Tibial artery (tissue), 4 donors: ENCODE results near the gene NTPCR.
A peak's percentile ranks its signal among the peaks of the same experiment; 100 is the strongest.

Experiments
- DNase-seq, 2 donors: peaks; one replicate each; pipeline ENCODE4 v3.0.0-alpha.2; 2019
- H3K27ac ChIP-seq, 2 donors: fragments of 200-600 bp; sonication (generic) in 1 of 2; 1 replicate in 1 of 2; 2 replicates in 1 of 2; pipeline ENCODE4 v1.5.1; 2018 to 2019; ENCODE audit warnings: mild to moderate bottlenecking in 1 of 2
- H3K27me3 ChIP-seq, 2 donors: fragments of 200-600 bp; sonication (generic) in 1 of 2; one replicate each; pipeline versions ENCODE4 v1.5.1 to v1.6.0; 2016 to 2019
- H3K36me3 ChIP-seq, 3 donors: fragments of 200-600 bp; sonication (generic) in 2 of 3; one replicate each; pipeline ENCODE4 v1.5.1; 2016 to 2019; ENCODE audit warnings: mild to moderate bottlenecking in 2 of 3
- H3K4me1 ChIP-seq, 4 donors: fragments of 200-600 bp; sonication (generic) in 2 of 4; 1 replicate in 3 of 4; 2 replicates in 1 of 4; pipeline ENCODE4 v1.5.1; 2016 to 2019
- H3K4me3 ChIP-seq, 2 donors: fragments of 200-600 bp; sonication (generic) in 1 of 2; 1 replicate in 1 of 2; 2 replicates in 1 of 2; pipeline ENCODE4 v1.5.1; 2018 to 2019; ENCODE audit warnings: mild to moderate bottlenecking in 2 of 2
- H3K9me3 ChIP-seq, 3 donors: fragments of 200-600 bp; sonication (generic) in 1 of 3; one replicate each; pipeline ENCODE4 v1.5.1; 2016 to 2019
- CTCF ChIP-seq, 2 experiments: fragments of 200-600 bp in 1 of 2; fragments of 450-650 bp in 1 of 2; IDR thresholded peaks; one replicate each; pipeline ENCODE4 v1.5.1; 2017 to 2019; ENCODE audit warnings: antibody characterized with exemption in 2 of 2, mild to moderate bottlenecking in 1 of 2, moderate library complexity in 1 of 2
- intact Hi-C: fragments of 100-400 bp; cut with DNase I; formaldehyde crosslinking; loops from one replicate; pipeline ENCODE4 v1.15.0; 2023; ENCODE audit warnings: low total_unique reads

Gene NTPCR

GRCh38 chr1:232950197-232951176 is at the start of gene NTPCR:
NTPCR (plus strand) TSS chr1:232950611; CDS start chr1:232950711, 100 bp downstream.
- DNase-seq = peak; percentile 86 to 94
- Histone ChIP-seq H3K4me3 (peak within 1 kb of the TSS; percentile 75 to 93), H3K27me3 (no peaks in the 10 kb centered on the region), H3K9me3 (no peaks in the 10 kb centered on the region), H3K36me3 (no peaks in the 10 kb centered on the region), H3K27ac (peak within 1 kb of the TSS; percentile 75 to 80), H3K4me1 (peaks cover 0 to 22% (median 11%) of the 10 kb centered on the region in 4 donors)
- TF ChIP-seq CTCF (IDR thresholded peaks at IDR 0.05) = peak in 1 of 2 experiments; percentile 15
- intact Hi-C loops = no loop called here

GRCh38 chr1:232900818-232901217 is 49.6 kb upstream of the NTPCR start:
- Histone ChIP-seq H3K9me3 (no peaks in the 10 kb centered on the region), H3K36me3 (no peaks in the 10 kb centered on the region), H3K27ac (no peak overlapping the region), H3K4me1 (peaks cover 0 to 13% (median 9%) of the 10 kb centered on the region in 4 donors), H3K4me3 (no peak overlapping the region), H3K27me3 (no peaks in the 10 kb centered on the region)
- intact Hi-C loops = no loop called here
- DNase-seq = no peak
- TF ChIP-seq CTCF (IDR thresholded peaks at IDR 0.05) = no peak

GRCh38 chr1:232901255-232901654 is 49.2 kb upstream of the NTPCR start:
- no peak for TF ChIP-seq CTCF (IDR thresholded peaks at IDR 0.05)

GRCh38 chr1:232902774-232903350 is 47.5 kb upstream of the NTPCR start:
- no peak overlapping the region for H3K4me3 ChIP-seq
- no peak overlapping the region for H3K27ac ChIP-seq
- DNase-seq = no peak
- TF ChIP-seq CTCF (IDR thresholded peaks at IDR 0.05) = no peak
- peaks cover 0 to 13% (median 9%) of the 10 kb centered on the region in 4 donors for H3K4me1 ChIP-seq
- H3K36me3 ChIP-seq = no peaks in the 10 kb centered on the region
- no peaks in the 10 kb centered on the region for H3K9me3 ChIP-seq
- H3K27me3 ChIP-seq = peaks cover 0 to 4% of the 10 kb centered on the region in 2 donors
- intact Hi-C loops = no loop called here

More at GRCh38 chr1:232901255-232901654, 49.2 kb upstream of the NTPCR start:
- peaks cover 0 to 13% (median 9%) of the 10 kb centered on the region in 4 donors for H3K4me1 ChIP-seq
- no peaks in the 10 kb centered on the region for H3K9me3 ChIP-seq
- H3K27ac ChIP-seq = no peak overlapping the region
- no peak overlapping the region for H3K4me3 ChIP-seq
- intact Hi-C loops = no loop called here
- H3K27me3 ChIP-seq = no peaks in the 10 kb centered on the region
- no peaks in the 10 kb centered on the region for H3K36me3 ChIP-seq
- DNase-seq = no peak

- Histone ChIP-seq H3K4me1 (peaks cover 0 to 13% (median 9%) of the 10 kb centered on the region in 4 donors), H3K27ac (no peak overlapping the region), H3K9me3 (no peaks in the 10 kb centered on the region), H3K36me3 (no peaks in the 10 kb centered on the region), H3K4me3 (no peak overlapping the region), H3K27me3 (peaks cover 0 to 4% of the 10 kb centered on the region in 2 donors)
- intact Hi-C loops = no loop called here
- TF ChIP-seq CTCF (IDR thresholded peaks at IDR 0.05) = no peak
- DNase-seq = no peak
Observed at GRCh38 chr1:232904131-232904530, 46.3 kb upstream of the NTPCR start.
